Fibroblast of lung (primary cell): ENCODE data around the gene ABCB1.

ENCODE experiments used
- EZH2 ChIP-seq: IDR thresholded peaks from 2 replicates; pipeline ENCODE4 v1.5.1; 2012; ENCODE audit warnings: low read length, control low read depth, mild to moderate bottlenecking; ENCODE audit errors: missing control alignments
- TF ChIP-seq, protein P1 (sequence below), 2 donors: IDR thresholded peaks in 1 of 2; conservative IDR thresholded peaks in 1 of 2; 1 replicate in 1 of 2; 2 replicates in 1 of 2; pipeline ENCODE4 v1.5.1; 2011 to 2012; ENCODE audit warnings: low read length in 2 of 2, control low read depth in 1 of 2, inconsistent platforms in 1 of 2, low read depth in 1 of 2, mild to moderate bottlenecking in 1 of 2

DNA sequence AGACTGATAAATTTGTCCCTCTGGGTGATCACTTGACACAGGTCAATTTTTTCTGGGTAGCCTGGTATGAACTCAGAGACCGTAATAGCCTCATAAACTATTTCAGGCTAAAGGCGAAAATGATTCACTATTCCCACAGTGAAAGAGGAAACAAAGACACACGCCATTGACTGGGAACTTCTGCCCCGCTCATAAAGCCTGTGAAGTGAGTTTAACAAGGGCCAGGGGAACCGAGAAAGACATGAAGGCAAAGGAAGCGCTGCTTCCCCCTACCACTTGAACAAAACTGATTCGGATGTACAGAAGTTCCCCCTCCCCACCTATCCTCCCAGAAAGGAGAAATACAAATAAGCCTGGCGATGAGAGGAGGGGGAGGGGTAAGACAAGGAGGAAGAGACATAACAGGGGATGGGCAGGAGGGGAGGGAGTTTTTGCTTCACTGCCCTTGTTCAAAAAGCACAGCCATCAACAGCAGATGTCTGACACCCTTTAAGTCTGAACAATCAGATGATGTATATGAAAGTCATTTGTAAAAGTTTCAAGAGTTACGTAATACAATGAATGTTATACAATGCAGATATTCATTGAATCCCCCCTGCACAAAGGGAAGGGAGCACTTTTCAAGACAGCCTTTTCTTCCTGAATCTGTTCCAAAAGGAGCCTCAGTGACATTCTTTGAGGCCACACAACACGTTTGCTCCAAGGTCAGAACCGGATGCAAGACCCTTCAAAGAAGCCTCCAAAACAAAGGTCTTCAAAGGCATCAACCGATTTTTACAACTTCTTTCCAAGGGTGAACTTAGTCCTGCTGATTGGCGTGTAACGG, 125.9 kb downstream of the ABCB1 start:
- peak; percentile 65 for TF ChIP-seq EZH2
- TF ChIP-seq, protein P1, sequence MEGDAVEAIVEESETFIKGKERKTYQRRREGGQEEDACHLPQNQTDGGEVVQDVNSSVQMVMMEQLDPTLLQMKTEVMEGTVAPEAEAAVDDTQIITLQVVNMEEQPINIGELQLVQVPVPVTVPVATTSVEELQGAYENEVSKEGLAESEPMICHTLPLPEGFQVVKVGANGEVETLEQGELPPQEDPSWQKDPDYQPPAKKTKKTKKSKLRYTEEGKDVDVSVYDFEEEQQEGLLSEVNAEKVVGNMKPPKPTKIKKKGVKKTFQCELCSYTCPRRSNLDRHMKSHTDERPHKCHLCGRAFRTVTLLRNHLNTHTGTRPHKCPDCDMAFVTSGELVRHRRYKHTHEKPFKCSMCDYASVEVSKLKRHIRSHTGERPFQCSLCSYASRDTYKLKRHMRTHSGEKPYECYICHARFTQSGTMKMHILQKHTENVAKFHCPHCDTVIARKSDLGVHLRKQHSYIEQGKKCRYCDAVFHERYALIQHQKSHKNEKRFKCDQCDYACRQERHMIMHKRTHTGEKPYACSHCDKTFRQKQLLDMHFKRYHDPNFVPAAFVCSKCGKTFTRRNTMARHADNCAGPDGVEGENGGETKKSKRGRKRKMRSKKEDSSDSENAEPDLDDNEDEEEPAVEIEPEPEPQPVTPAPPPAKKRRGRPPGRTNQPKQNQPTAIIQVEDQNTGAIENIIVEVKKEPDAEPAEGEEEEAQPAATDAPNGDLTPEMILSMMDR (conservative IDR thresholded peaks at IDR 0.05 in 1 of 2, IDR thresholded peaks at IDR 0.05 in 1 of 2; ENCODE audit: low read depth in 1 of 2, low read length in 2 of 2): no peak
